Subcutaneous abdominal adipose tissue (tissue), 5 donors: Measurements from ENCODE around the gene S100A5.

Experiments used
- H3K27ac ChIP-seq: one replicate; pipeline ENCODE4 v1.7.0; 2013; ENCODE audit warnings: low read depth, mild to moderate bottlenecking, inconsistent platforms, low read length, moderate library complexity
- H3K27me3 ChIP-seq, 5 donors: one replicate each; pipeline ENCODE4 v1.7.0; 2013; ENCODE audit warnings: low read length in 5 of 5, inconsistent platforms in 1 of 5; ENCODE audit not compliant: control insufficient read depth in 5 of 5, insufficient read depth in 4 of 5
- H3K36me3 ChIP-seq, 5 donors: one replicate each; pipeline ENCODE4 v1.7.0; 2013; ENCODE audit warnings: low read length in 5 of 5; ENCODE audit not compliant: control insufficient read depth in 5 of 5, insufficient read depth in 5 of 5
- H3K4me1 ChIP-seq, 5 donors: one replicate each; pipeline ENCODE4 v1.7.0; 2013; ENCODE audit warnings: low read length in 5 of 5, mild to moderate bottlenecking in 3 of 5, moderate library complexity in 1 of 5; ENCODE audit not compliant: control insufficient read depth in 5 of 5, insufficient read depth in 5 of 5
- H3K4me3 ChIP-seq, 5 donors: one replicate each; pipeline ENCODE4 v1.7.0; 2013; ENCODE audit warnings: low read length in 5 of 5, low read depth in 1 of 5
- H3K9ac ChIP-seq, 5 donors: one replicate each; pipeline ENCODE4 v1.7.0; 2013; ENCODE audit warnings: low read length in 5 of 5, mild to moderate bottlenecking in 4 of 5, moderate library complexity in 3 of 5
- H3K9me3 ChIP-seq, 5 donors: one replicate each; pipeline ENCODE4 v1.7.0; 2013; ENCODE audit warnings: low read length in 5 of 5; ENCODE audit not compliant: control insufficient read depth in 5 of 5
- donor health status: healthy.
- donor health status: healthy.
- donor health status: healthy.
- donor health status: healthy.
- donor health status: healthy.

The S100A5 gene

DNA sequence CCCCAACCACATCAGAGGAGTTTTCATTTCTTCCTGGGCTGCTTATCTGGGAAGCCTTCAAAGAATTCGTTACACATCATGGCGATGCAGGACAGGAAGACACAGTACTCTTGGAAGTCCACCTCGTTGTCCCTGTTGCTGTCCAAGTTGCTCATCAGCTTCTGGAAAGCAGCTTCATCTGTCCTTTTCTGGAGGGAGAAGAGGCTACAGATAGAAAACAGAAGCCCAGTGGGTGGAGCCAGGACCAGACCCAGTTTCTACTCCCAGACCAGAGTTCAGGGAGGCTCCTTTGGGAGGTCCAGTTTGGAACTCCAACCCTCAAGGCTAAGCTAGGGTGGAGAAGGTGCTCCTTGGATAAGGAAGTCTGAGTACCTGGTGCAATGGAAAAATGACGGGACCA lies 3.0 kb upstream of the S100A5 start:
- Histone ChIP-seq H3K36me3 (peaks cover 0 to 15% (median 3%) of the 10 kb centered on the region in 5 donors), H3K4me1 (peaks cover 18 to 83% (median 80%) of the 10 kb centered on the region in 5 donors), H3K27ac (peak overlapping the region; percentile 84), H3K9ac (peak overlapping the region in 2 of 5 donors; percentile 64 to 81), H3K4me3 (peak overlapping the region; percentile 60 to 88 (median 84)), H3K27me3 (no peaks in the 10 kb centered on the region), H3K9me3 (no peaks in the 10 kb centered on the region)

DNA sequence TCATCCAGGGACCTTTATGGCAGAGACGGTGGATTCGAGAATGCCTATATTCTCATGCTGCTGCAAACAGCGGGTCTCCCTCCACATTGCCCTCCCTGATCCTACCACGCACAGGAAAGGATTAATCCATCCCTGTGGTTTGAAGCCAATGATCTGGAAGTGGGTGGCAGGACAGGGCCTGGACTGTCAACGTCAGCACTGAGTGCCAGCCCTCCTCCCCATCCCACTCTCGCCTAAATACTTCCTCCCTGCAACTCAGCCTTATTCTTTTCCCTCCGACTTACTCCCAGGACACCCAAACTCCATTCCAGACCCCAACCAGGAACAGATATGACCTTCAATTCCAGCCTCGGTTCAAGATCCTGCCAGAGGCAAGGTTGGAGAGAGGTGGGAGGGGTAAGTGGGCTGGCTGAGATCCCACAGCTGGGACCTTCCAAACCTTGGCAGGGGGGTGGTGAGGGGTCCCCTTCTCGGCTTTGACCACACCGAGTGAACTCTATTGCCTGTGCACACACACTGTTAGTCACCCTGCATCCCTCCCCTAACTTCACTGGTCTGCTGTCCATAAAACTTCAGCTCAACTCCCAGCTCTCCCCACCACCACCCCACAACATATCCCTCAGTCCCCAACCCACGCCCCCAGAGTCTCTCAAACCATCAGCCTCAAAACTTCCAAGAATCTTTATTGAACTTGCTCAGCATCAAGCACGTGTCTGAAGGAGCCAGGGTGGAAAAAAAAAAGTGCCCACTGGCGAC lies 2.4 kb upstream of the S100A5 start:
- peaks cover 0 to 15% (median 3%) of the 10 kb centered on the region in 5 donors for H3K36me3 ChIP-seq
- H3K27me3 ChIP-seq = no peaks in the 10 kb centered on the region
- H3K9ac ChIP-seq = peak overlapping the region in 1 of 5 donors; percentile 48
- H3K4me3 ChIP-seq = peak overlapping the region in 3 of 5 donors; percentile 74 to 88 (median 84)
- peaks cover 18 to 77% (median 76%) of the 10 kb centered on the region in 5 donors for H3K4me1 ChIP-seq
- H3K27ac ChIP-seq = peak overlapping the region; percentile 84
- no peaks in the 10 kb centered on the region for H3K9me3 ChIP-seq

GRCh38 chr1:153541641-153542590 lies 1.2 kb upstream of the S100A5 start:
- Histone ChIP-seq H3K4me3 (no peak overlapping the region), H3K4me1 (peaks cover 18 to 68% (median 64%) of the 10 kb centered on the region in 5 donors), H3K9me3 (no peaks in the 10 kb centered on the region), H3K27me3 (no peaks in the 10 kb centered on the region), H3K36me3 (peaks cover 0 to 15% (median 3%) of the 10 kb centered on the region in 5 donors), H3K27ac (peak overlapping the region; percentile 2), H3K9ac (no peak overlapping the region)

DNA sequence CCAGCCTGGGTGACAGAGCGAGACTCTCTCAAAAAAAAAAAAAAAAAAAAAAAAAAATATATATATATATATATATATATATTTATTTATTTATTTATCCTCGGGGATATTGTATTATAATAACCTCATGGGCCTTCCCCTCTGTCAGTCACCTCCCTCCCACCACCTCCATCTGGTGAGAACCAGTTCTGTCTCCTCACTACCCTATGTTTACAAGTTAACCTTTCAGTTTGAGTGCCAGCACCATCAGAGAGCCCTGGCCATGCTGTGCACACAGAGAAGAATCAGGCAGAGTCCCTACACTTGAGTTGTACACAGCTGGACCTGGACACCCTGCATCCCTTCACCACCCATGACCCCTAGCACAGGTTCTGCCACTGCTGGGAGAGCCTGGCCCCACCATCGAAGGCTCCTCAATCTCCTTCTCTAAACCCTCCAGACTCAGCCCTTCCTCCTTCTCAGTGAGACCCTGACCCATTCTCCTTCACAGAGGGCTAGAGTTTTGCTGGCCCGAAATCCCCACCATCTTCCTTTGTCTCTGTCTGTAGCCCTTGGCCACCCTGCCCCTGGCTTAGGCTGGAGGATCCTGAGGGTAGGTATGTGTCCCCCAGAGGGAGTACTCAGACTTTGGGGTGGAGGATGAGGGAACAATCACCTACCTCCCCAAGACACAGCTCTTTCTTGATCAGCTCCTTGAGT lies 1.2 kb downstream of the S100A5 start:
- H3K9me3 ChIP-seq = no peaks in the 10 kb centered on the region
- no peak overlapping the region for H3K9ac ChIP-seq
- H3K27ac ChIP-seq = no peak overlapping the region
- peaks cover 6 to 66% (median 61%) of the 10 kb centered on the region in 5 donors for H3K4me1 ChIP-seq
- no peak overlapping the region for H3K4me3 ChIP-seq
- H3K27me3 ChIP-seq = no peaks in the 10 kb centered on the region
- peaks cover 0 to 18% (median 3%) of the 10 kb centered on the region in 5 donors for H3K36me3 ChIP-seq

GRCh38 chr1:153538315-153538821 lies 2.4 kb downstream of the S100A5 start:
- Histone ChIP-seq H3K9me3 (no peaks in the 10 kb centered on the region), H3K27ac (no peak overlapping the region), H3K4me1 (peaks cover 4 to 66% (median 61%) of the 10 kb centered on the region in 5 donors), H3K36me3 (peaks cover 0 to 15% (median 0%) of the 10 kb centered on the region in 5 donors), H3K9ac (no peak overlapping the region), H3K27me3 (no peaks in the 10 kb centered on the region), H3K4me3 (no peak overlapping the region)

- Histone ChIP-seq H3K27me3 (no peaks in the 10 kb centered on the region), H3K4me1 (peaks cover 4 to 67% (median 53%) of the 10 kb centered on the region in 5 donors), H3K9me3 (no peaks in the 10 kb centered on the region), H3K27ac (no peak overlapping the region), H3K4me3 (no peak overlapping the region), H3K36me3 (peaks cover 0 to 10% (median 0%) of the 10 kb centered on the region in 5 donors), H3K9ac (no peak overlapping the region)
These were observed 3.4 kb downstream of the S100A5 start for GRCh38 chr1:153537376-153537730.

DNA sequence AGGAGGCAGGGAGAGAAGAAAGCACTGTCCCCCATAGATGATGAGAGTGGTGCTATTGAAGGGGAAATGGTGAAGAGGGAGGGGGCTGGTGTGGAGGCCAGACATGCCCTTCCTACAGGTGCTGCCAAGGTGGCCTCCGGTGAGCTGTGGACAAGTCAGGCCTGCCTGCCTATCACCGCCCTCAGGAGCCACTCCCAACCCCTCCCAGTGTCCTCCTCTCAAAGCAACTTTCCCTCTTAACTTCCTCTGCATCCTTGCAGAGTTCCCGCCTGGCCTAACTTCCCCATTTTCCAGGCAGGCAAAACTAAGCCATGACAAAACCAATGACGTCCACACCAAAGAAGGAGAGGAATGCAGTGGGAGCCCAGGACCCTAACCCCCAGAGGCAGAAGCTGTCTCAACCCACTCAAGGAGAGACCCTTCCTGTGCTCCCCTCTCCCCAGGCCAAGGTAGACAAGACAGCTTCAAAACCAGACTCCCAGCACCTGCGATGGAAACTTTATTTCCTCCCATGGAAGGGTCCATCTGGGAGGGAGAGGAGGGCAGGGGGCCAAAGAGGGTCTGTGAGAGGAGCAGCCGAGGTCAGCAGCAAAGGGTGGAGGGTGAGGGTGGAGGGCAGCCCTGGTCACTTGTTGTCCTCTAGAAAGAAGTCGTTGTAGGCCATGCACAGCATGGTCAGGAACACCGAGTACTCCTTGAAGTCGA lies 3.9 kb downstream of the S100A5 start:
- no peaks in the 10 kb centered on the region for H3K9me3 ChIP-seq
- peaks cover 4 to 65% (median 48%) of the 10 kb centered on the region in 5 donors for H3K4me1 ChIP-seq
- peak overlapping the region in 3 of 5 donors; percentile 59 to 88 (median 81) for H3K9ac ChIP-seq
- peak overlapping the region; percentile 76 to 100 (median 89) for H3K4me3 ChIP-seq
- no peaks in the 10 kb centered on the region for H3K27me3 ChIP-seq
- peaks cover 0 to 10% (median 0%) of the 10 kb centered on the region in 5 donors for H3K36me3 ChIP-seq
- H3K27ac ChIP-seq = peak overlapping the region; percentile 99

- H3K27me3 ChIP-seq = no peaks in the 10 kb centered on the region
- H3K4me1 ChIP-seq = peaks cover 4 to 58% (median 42%) of the 10 kb centered on the region in 5 donors
- H3K27ac ChIP-seq = peak overlapping the region; percentile 99
- H3K36me3 ChIP-seq = peaks cover 0 to 10% (median 0%) of the 10 kb centered on the region in 5 donors
- H3K9ac ChIP-seq = peak overlapping the region; percentile 80 to 99 (median 99)
- peak overlapping the region; percentile 76 to 100 (median 89) for H3K4me3 ChIP-seq
- H3K9me3 ChIP-seq = no peaks in the 10 kb centered on the region
These were observed 4.6 kb downstream of the S100A5 start for GRCh38 chr1:153536012-153536670.
